HG02970 (cell line): ENCODE data around the gene SSTR5.
"Not testable (repeated sequence)": the region's sequence is repeated elsewhere in the genome, so short reads cannot be mapped to it uniquely, and the experiment has no call there.

Source experiments
- ATAC-seq: cut with Tn5 transposase; IDR thresholded peaks from one replicate; pipeline ENCODE4 v1.9.1; 2021; ENCODE audit warnings: mild to moderate bottlenecking, moderate library complexity, moderate number of reproducible peaks; ENCODE audit not compliant: unreplicated experiment, low FRiP score

The SSTR5 gene

DNA sequence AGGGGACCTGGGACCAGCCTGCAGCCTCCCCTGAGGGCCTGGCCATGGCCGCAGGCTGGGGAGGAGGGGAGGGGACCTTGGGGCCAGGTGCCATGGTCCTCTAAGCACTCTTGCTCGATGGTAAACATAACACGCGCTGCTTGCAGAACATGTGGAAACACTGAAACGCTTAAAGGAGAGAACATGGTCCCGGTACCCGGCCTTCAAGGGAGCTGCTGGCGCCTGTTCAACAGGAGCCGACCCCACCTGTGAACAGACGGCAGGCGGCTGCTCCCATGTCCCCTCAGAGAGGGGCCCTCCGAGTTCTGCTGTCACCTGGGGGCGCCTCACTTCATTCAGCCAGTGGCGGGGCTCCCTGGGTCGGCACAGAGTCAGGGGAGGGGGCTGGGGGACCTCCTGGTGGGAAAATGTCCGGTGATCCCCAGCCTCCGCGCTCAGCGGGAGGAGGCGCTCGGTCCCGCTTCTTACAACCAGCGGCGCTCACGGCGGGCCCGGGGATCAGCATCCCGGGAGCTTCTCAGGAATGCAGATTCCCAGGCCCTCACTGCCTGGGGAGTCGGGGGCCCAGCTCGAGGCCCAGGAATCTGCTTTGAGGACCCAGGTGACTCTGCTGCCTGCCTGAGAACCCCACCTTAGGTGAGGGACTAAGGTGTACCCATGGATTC is 854 bp upstream of the SSTR5 start:
- ATAC-seq = no peak

GRCh38 chr16:1073262-1073558 is 663 bp downstream of the SSTR5 start:
- no peak for ATAC-seq

DNA sequence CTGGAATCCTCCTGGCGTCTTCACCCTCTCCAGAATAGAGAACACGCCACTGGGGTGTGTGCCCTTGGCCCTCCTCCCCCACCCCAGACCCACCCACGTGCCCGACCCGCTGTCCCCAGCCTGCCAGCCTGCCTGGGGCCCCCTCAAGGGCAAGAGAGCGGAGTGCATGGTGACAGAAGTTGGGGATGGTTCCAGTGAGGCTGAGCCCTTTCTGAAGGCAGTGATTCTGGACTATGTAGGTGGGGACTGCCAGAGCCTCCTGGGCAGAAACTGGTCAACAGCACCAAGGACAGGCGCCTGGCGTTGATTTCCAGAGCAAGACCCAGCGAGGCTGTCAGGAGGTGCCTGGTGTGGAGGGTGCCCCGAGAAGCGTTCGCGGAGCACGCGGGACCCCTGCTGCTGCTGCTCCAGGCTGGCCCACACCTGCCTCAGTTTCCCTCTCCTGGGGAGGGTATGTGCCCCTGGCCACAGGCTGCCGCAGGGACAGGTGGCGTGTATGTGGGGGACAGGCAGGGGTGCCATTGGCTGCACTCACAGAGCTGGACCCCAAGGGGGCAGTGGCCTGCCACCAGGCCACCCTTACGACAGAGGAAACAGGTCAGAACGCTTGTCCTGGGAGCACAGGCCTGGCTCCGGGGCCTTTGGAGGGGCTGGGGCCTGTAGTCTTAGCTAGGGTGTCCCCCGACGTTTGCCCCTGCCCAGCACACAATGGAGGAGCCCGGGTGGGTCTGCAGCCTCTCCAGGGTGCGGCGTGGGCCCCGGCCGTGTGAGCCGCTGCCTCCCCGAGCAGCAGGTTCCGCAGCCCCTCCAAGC is 1.2 kb downstream of the SSTR5 start:
- no peak for ATAC-seq

- no peak for ATAC-seq
These were observed 1.8 kb downstream of the SSTR5 start for GRCh38 chr16:1074379-1074649.

DNA sequence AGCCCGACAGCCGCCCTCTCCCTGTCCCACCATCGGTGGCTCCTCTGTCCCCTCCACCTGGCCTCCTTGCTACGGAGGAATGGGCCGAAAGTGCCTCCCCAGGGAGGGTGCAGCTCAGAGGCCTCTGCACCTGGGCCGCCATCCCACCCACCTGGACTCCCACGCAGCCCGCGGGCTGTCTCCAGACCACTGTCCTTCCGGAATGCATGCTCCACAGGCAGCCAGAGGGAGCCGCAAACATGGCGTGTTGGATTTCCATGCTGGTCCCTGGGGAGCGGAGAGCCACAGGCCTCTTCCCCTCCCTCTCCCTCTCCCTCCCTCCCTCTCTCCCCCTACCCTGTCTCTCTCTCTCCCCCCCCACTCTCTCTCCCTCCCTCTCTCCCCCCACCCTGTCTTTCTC is 3.0 kb downstream of the SSTR5 start:
- no peak for ATAC-seq

GRCh38 chr16:1076801-1077576 is 4.4 kb downstream of the SSTR5 start:
- ATAC-seq = no peak

GRCh38 chr16:1077877-1078578 is 5.5 kb downstream of the SSTR5 start:
- ATAC-seq = no peak

- no peak for ATAC-seq
These were observed 6.1 kb downstream of the SSTR5 start for GRCh38 chr16:1078579-1079021.

- no peak for ATAC-seq
These were observed 6.8 kb downstream of the SSTR5 start for GRCh38 chr16:1079341-1079740.

DNA sequence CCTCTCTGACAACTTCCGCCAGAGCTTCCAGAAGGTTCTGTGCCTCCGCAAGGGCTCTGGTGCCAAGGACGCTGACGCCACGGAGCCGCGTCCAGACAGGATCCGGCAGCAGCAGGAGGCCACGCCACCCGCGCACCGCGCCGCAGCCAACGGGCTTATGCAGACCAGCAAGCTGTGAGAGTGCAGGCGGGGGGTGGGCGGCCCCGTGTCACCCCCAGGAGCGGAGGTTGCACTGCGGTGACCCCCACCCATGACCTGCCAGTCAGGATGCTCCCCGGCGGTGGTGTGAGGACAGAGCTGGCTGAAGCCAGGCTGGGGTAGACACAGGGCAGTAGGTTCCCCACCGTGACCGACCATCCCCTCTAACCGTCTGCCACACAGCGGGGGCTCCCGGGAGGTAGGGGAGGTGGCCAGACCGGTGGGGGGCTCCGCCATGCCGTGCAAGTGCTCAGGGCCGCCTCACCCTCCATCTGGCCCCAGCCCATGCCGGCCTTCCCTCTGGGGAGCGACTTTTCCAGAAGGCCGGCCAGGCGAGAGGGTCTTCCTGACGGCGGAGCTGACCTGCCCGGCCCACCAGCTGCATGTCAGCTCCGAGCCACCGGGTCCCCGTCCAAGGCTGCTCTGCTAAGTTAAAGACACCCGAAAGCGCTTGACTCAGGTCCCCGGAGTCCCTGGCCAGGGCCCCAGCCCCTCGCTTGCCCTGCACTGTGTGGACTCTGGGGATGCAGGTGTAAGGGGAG is 7.4 kb downstream of the SSTR5 start:
- no peak for ATAC-seq

GRCh38 chr16:1080801-1081733 is 8.5 kb downstream of the SSTR5 start:
- ATAC-seq = no peak

DNA sequence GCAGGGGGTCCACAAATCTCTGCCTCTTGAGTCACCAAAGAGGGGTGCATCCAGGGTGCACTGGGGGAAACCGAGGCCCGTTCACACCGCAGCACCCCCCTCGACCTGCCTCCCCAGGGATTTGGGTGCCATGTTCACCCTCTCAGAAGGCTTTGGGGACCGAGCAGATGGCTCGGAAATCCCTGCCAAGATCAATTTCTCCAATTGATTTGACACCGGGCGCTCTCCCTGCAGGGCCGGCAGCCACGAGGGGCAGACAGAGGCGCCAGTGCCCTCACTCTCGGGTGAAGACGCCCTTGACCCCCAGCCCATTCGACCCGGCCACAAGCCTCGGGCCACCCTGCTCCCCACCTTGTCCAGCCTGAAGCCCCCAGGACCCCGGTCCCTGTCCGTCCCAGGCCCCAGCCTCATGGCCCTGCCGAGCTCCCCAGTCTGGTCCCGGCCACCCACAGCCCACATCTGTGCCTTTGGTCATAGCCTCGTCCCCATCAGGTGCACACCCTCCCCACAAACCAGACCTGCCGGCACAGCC is 9.3 kb downstream of the SSTR5 start:
- ATAC-seq = no peak

DNA sequence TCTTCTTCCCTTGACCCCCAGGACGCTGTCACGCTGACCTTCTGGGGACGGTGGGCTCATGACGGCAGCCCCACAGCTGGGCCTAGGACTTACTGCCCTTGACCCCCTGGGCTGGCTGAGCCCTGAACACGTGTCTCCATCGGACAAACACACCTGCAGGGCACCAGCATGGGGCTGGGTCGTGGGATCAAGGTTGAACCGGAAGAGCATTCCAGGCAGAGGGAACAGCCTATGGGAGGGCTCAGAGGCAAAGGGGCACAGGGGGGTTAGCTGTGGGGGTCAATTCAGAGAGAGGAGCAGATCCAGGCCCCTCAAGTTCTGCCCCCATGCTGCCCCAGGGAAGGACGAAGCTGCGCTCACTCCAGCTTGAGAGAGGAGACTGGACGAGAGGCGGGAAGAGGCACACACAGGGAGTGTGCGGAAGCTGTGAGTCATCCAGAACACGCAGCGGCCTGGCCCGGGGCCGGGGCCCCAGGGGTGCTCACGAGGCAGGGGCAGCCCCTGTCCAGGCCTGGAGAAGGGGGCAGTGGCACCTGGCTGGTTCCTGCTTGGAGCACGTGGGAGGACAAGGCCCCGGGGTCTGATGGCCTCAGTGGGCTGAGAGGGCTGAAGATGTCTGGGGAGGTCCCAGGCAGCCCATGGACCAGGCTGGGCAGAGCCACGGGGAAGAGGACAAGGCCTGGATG is 9.9 kb downstream of the SSTR5 start:
- no peak for ATAC-seq

DNA sequence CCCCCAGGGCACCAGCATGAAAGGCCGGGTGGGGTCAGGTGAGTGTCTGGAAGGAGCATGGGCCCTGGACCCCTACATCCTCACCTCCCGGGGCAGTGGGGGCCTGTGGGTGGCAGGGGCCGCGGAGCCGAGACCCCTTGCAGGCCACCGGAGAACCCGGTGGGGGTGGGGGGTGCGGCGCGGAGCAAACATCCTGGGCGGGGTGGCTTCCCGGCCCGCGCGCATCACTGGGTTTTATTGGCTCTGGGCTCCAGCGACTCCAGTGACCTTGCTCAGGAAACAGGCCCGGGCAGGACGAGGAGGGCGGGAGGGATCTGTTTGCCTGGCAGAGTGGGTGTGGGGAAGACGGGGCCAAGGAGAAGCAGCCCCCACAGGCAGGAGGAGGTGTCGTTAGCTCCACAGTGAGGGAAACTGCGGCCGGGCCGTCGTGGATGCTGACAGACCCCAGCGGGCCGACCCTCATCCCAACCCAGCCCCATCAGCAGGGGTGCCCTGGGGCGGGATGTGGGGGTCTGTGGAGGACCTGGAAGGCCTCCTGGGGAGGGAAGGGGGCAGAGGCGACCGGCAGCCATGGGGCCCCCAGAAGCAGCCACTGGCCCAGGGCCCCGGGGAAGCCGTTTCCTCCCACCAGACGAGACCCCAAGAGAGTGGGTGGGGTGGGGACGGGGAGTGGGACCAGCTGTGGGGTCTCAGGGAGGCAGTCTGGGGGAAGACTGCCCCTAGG is 10.6 kb downstream of the SSTR5 start:
- ATAC-seq = no peak

DNA sequence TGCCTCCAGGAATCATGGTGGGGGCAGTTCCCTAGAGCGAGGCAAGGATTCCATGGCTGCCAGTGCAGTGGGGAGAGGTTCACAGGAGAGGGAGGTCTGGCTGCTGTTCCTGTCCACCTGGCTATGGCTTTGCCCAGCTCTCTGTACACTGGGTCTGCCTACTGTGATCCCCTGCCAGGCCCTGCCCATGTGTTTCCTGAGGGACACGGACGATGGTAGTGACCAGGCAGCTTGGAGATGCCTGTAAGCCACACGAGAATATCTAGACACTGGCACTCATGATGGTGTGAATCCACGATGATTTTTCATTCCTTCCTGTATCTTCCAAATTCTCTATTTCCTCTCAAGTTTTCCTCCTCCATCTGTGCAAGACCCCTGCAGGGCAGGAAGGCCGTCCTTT is 12.4 kb downstream of the SSTR5 start:
- no peak for ATAC-seq

GRCh38 chr16:1086443-1086842 is 13.9 kb downstream of the SSTR5 start:
- not testable (repeated sequence) for ATAC-seq

DNA sequence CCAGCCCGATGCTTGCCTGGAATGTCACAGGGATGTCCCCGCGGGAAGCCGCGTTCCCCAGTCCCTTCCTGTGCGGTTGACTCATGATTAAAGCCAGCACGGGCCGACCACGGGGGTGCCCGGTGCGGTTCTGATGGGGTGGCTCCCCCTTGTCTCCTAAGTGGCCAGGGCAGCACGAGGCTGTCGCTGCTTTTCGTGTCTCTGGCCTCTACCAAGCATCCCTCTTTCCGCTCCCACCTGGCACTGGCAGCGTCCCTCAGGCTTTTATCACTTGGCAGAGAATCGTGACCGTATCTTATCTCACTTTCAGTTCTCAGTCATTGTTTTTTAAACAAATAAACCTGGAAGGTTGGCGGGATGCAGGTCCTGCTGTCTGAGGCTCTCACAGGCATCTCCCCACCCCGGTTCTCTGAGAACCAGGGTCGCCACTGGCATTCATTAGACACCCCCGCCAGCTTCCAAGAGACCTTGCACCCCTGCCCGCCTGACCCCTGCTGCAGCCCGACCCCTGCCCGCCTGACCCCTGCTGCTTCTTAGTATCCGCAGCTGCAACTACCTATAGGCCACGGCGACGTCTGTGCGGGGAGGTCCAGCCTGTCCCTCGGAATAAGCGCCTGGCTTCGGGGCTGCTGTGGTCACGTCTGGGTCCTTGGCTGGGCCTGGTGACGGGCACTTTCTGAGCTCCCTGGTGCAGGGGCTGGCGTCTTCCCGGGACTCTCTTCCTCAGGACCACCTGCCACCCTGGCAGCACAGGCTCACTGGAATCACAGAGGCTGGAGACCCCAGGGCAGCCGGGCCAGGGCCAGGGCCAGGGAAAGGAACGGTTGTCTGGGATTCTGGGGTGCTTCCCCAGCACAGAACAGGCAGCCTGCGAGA is 16.0 kb downstream of the SSTR5 start:
- no peak for ATAC-seq
